ENCODE results near the gene USH1G. TPM values are rescaled to one million over a fixed set of nuclear protein-coding genes. Genes with fewer than 3 reads are reported as not detected.

Gene USH1G
- polyA plus RNA-seq, 1 donor from 2014 or later = not detected

- Histone ChIP-seq H3K36me3 (ENCODE audit: insufficient read depth, low read length) (no peaks in the 10 kb centered on the region), H3F3A (ENCODE audit: insufficient read depth, low read length, poor library complexity, severe bottlenecking) (no peaks in the 10 kb centered on the region), H3K9ac (ENCODE audit: low read length) (no peak overlapping the region), H2AFZ (ENCODE audit: low read depth, low read length) (no peak overlapping the region), H3K4me2 (ENCODE audit: low read length) (no peak overlapping the region), H3K9me3 (ENCODE audit: low read length) (no peaks in the 10 kb centered on the region), H3K79me2 (replicated peaks; ENCODE audit: insufficient read depth, low read length) (no peaks in the 10 kb centered on the region), H3K4me3 (ENCODE audit: low read length) (no peak overlapping the region), H3K27me3 (ENCODE audit: insufficient read depth, low read depth, low read length) (no peaks in the 10 kb centered on the region), H3K27ac (ENCODE audit: low read length) (no peak overlapping the region), H3K9me2 (ENCODE audit: insufficient read depth, low read length) (no peaks in the 10 kb centered on the region), H4K20me1 (ENCODE audit: insufficient read depth) (no peaks in the 10 kb centered on the region)
- no peak for TF ChIP-seq EP300 (conservative IDR thresholded peaks at IDR 0.05; ENCODE audit: poor library complexity, severe bottlenecking)
- TF ChIP-seq, protein P1, sequence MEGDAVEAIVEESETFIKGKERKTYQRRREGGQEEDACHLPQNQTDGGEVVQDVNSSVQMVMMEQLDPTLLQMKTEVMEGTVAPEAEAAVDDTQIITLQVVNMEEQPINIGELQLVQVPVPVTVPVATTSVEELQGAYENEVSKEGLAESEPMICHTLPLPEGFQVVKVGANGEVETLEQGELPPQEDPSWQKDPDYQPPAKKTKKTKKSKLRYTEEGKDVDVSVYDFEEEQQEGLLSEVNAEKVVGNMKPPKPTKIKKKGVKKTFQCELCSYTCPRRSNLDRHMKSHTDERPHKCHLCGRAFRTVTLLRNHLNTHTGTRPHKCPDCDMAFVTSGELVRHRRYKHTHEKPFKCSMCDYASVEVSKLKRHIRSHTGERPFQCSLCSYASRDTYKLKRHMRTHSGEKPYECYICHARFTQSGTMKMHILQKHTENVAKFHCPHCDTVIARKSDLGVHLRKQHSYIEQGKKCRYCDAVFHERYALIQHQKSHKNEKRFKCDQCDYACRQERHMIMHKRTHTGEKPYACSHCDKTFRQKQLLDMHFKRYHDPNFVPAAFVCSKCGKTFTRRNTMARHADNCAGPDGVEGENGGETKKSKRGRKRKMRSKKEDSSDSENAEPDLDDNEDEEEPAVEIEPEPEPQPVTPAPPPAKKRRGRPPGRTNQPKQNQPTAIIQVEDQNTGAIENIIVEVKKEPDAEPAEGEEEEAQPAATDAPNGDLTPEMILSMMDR (IDR thresholded peaks at IDR 0.05; ENCODE audit: poor library complexity, severe bottlenecking) = peak; percentile 87
- no peak for TF ChIP-seq POLR2AphosphoS5 (IDR thresholded peaks at IDR 0.05)
- TF ChIP-seq MXI1 (conservative IDR thresholded peaks at IDR 0.05; ENCODE audit: poor library complexity, severe bottlenecking) = no peak
- no peak for TF ChIP-seq TAF1 (IDR thresholded peaks at IDR 0.05; ENCODE audit: low read depth)
- TF ChIP-seq, protein P2, sequence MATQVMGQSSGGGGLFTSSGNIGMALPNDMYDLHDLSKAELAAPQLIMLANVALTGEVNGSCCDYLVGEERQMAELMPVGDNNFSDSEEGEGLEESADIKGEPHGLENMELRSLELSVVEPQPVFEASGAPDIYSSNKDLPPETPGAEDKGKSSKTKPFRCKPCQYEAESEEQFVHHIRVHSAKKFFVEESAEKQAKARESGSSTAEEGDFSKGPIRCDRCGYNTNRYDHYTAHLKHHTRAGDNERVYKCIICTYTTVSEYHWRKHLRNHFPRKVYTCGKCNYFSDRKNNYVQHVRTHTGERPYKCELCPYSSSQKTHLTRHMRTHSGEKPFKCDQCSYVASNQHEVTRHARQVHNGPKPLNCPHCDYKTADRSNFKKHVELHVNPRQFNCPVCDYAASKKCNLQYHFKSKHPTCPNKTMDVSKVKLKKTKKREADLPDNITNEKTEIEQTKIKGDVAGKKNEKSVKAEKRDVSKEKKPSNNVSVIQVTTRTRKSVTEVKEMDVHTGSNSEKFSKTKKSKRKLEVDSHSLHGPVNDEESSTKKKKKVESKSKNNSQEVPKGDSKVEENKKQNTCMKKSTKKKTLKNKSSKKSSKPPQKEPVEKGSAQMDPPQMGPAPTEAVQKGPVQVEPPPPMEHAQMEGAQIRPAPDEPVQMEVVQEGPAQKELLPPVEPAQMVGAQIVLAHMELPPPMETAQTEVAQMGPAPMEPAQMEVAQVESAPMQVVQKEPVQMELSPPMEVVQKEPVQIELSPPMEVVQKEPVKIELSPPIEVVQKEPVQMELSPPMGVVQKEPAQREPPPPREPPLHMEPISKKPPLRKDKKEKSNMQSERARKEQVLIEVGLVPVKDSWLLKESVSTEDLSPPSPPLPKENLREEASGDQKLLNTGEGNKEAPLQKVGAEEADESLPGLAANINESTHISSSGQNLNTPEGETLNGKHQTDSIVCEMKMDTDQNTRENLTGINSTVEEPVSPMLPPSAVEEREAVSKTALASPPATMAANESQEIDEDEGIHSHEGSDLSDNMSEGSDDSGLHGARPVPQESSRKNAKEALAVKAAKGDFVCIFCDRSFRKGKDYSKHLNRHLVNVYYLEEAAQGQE (IDR thresholded peaks at IDR 0.05; ENCODE audit: borderline replicate concordance) = peak; percentile 11
- TF ChIP-seq RAD21 (conservative IDR thresholded peaks at IDR 0.05) = peak; percentile 89
- no peak for TF ChIP-seq EZH2 (IDR thresholded peaks at IDR 0.05; ENCODE audit: borderline replicate concordance, insufficient read depth, low read length, poor library complexity, severe bottlenecking)
- peak; percentile 88 for TF ChIP-seq SMC3 (conservative IDR thresholded peaks at IDR 0.05; ENCODE audit: poor library complexity)
Observed at GRCh38 chr17:74961657-74962350, 38.7 kb upstream of the USH1G start.

DNA sequence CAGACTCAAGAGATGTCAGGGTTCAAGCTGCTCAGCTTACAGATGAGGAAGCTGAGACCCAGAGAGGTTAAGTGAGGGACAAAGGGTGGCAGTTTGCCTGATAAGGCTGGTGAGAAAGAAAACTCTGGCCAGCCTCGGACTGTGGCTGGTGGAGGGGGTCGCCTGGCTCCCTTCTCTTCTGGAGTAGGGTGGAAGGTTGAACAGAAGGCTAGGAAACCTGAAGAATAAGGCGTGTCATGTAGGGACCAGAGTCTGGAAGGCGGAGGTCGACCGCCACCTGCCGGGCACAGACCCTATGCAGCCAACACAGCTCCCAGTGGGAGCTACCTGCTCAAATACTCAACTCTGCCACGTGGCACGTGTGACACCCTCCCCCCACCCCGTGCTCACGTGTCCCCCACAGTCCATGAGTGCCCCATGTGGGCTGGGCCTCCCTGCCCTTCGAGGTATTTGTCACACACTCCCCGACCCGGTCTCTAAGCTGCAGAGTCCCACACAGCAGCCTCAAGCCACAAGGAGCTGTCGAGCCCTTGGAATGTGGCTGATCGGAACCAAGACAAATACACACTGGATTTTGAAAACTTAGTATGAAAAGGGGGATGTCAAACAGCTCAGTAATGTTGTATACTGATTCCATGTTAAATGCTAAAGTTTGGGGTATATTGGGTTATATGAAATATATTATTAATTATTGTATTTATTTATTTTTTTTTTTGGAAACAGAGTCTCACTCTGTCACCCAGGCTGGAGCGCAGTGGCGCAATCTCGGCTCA is 37.7 kb upstream of the USH1G start:
- no peaks in the 10 kb centered on the region for H3K9me3 ChIP-seq (ENCODE audit: low read length)
- no peak overlapping the region for H3K27ac ChIP-seq (ENCODE audit: low read length)
- H3K27me3 ChIP-seq (ENCODE audit: insufficient read depth, low read depth, low read length) = no peaks in the 10 kb centered on the region
- H3K9me2 ChIP-seq (ENCODE audit: insufficient read depth, low read length) = no peaks in the 10 kb centered on the region
- no peaks in the 10 kb centered on the region for H4K20me1 ChIP-seq (ENCODE audit: insufficient read depth)
- H3K9ac ChIP-seq (ENCODE audit: low read length) = no peak overlapping the region
- TF ChIP-seq TAF1 (IDR thresholded peaks at IDR 0.05; ENCODE audit: low read depth) (no peak), EZH2 (IDR thresholded peaks at IDR 0.05; ENCODE audit: borderline replicate concordance, insufficient read depth, low read length, poor library complexity, severe bottlenecking) (no peak)
- TF ChIP-seq, protein P1 (IDR thresholded peaks at IDR 0.05; ENCODE audit: poor library complexity, severe bottlenecking) = peak; percentile 51
- H3K79me2 ChIP-seq (replicated peaks; ENCODE audit: insufficient read depth, low read length) = no peaks in the 10 kb centered on the region
- H3K36me3 ChIP-seq (ENCODE audit: insufficient read depth, low read length) = no peaks in the 10 kb centered on the region
- no peak overlapping the region for H3K4me3 ChIP-seq (ENCODE audit: low read length)
- H3F3A ChIP-seq (ENCODE audit: insufficient read depth, low read length, poor library complexity, severe bottlenecking) = no peaks in the 10 kb centered on the region
- H2AFZ ChIP-seq (ENCODE audit: low read depth, low read length) = no peak overlapping the region
- H3K4me2 ChIP-seq (ENCODE audit: low read length) = no peak overlapping the region

Measured in neural cell (in vitro differentiated cells).